Astrocyte (in vitro differentiated cells and primary cell): Measurements from ENCODE around the gene IFT88. TPM values are rescaled to one million over a fixed set of nuclear protein-coding genes. Genes with fewer than 3 reads are reported as not detected.

Source experiments
- DNase-seq: peaks from one replicate; pipeline ENCODE4 v3.0.0-alpha.2; 2010; ENCODE audit warnings: low read depth
- FAIRE-seq: peaks from 2 replicates; lab custom pipeline; 2011; peaks lifted over from hg19 to GRCh38; lab: Jason Lieb, UNC
- H2AFZ ChIP-seq: 2 replicates; pipeline ENCODE4 v1.6.0; 2012; ENCODE audit warnings: low read depth, low read length, inconsistent platforms
- H3K27ac ChIP-seq: 2 replicates; pipeline ENCODE4 v1.5.1; 2011; ENCODE audit warnings: low read depth, low read length, inconsistent platforms
- H3K27me3 ChIP-seq: 2 replicates; pipeline ENCODE4 v1.6.0; 2011; ENCODE audit warnings: low read length, inconsistent platforms; ENCODE audit not compliant: insufficient read depth
- H3K36me3 ChIP-seq: 2 replicates; pipeline ENCODE4 v1.5.1; 2011; ENCODE audit warnings: low read length, inconsistent platforms; ENCODE audit not compliant: insufficient read depth
- H3K4me1 ChIP-seq: 2 replicates; pipeline ENCODE4 v1.5.1; 2011; ENCODE audit warnings: low read length, inconsistent platforms; ENCODE audit not compliant: insufficient read depth
- H3K4me2 ChIP-seq: 2 replicates; pipeline ENCODE4 v1.6.0; 2012; ENCODE audit warnings: low read length, inconsistent platforms
- H3K4me3 ChIP-seq: 2 replicates; pipeline ENCODE4 v1.5.1; 2011; ENCODE audit warnings: low read depth, mild to moderate bottlenecking, low read length, inconsistent platforms; ENCODE audit not compliant: insufficient read depth
- H3K79me2 ChIP-seq: 2 replicates; pipeline ENCODE4 v1.6.0; 2012; ENCODE audit warnings: mild to moderate bottlenecking, low read length, inconsistent platforms; ENCODE audit not compliant: insufficient read depth
- H3K9ac ChIP-seq: 2 replicates; pipeline ENCODE4 v1.6.0; 2012; ENCODE audit warnings: mild to moderate bottlenecking, low read length, inconsistent platforms
- H3K9me3 ChIP-seq: 2 replicates; pipeline ENCODE4 v1.5.1; 2012; ENCODE audit warnings: low read depth, mild to moderate bottlenecking, low read length, inconsistent platforms; ENCODE audit not compliant: insufficient read depth
- H4K20me1 ChIP-seq: 2 replicates; pipeline ENCODE4 v1.6.0; 2012; ENCODE audit warnings: low read length, inconsistent platforms; ENCODE audit not compliant: insufficient read depth
- H3K27ac Mint-ChIP-seq: one replicate; pipeline ENCODE4 v1.8.0; 2021; ENCODE audit warnings: mild to moderate bottlenecking, mixed read lengths; ENCODE audit not compliant: unreplicated experiment
- H3K27me3 Mint-ChIP-seq: one replicate; pipeline ENCODE4 v1.8.0; 2021; ENCODE audit warnings: low read depth, mixed read lengths; ENCODE audit not compliant: unreplicated experiment
- H3K36me3 Mint-ChIP-seq: one replicate; pipeline ENCODE4 v1.8.0; 2021; ENCODE audit warnings: low read depth, mixed read lengths; ENCODE audit not compliant: unreplicated experiment
- H3K4me1 Mint-ChIP-seq: one replicate; pipeline ENCODE4 v1.8.0; 2021; ENCODE audit warnings: low read depth, mixed read lengths; ENCODE audit not compliant: unreplicated experiment
- H3K4me3 Mint-ChIP-seq: one replicate; pipeline ENCODE4 v1.8.0; 2021; ENCODE audit warnings: mild to moderate bottlenecking, moderate library complexity, mixed read lengths; ENCODE audit not compliant: unreplicated experiment
- H3K9me3 Mint-ChIP-seq: one replicate; pipeline ENCODE4 v1.8.0; 2021; ENCODE audit warnings: mild to moderate bottlenecking, mixed read lengths; ENCODE audit not compliant: unreplicated experiment
- CTCF ChIP-seq: IDR thresholded peaks from 2 replicates; pipeline ENCODE4 v1.5.1; 2011; ENCODE audit warnings: low read depth, mild to moderate bottlenecking, inconsistent platforms, low read length, moderate library complexity; ENCODE audit not compliant: insufficient read depth
- EZH2 ChIP-seq: IDR thresholded peaks from 2 replicates; pipeline ENCODE4 v1.6.1; 2012; ENCODE audit warnings: mild to moderate bottlenecking, low read length, inconsistent platforms; ENCODE audit not compliant: insufficient read depth
- total RNA-seq: library from RNA; stranded (reverse); gene quantifications from 2 replicates; pipeline ENCODE4 v1.2.1, GENCODE V29; 2021

The IFT88 gene
- total RNA-seq, 1 donor from 2014 or later = 7.6 TPM

GRCh38 chr13:20616059-20616797 lies 49.3 kb downstream of the IFT88 start:
- Mint-ChIP-seq H3K36me3 (no peaks in the 10 kb centered on the region), H3K4me1 (peaks cover 2% of the 10 kb centered on the region), H3K9me3 (no peaks in the 10 kb centered on the region), H3K27ac (no peak overlapping the region), H3K4me3 (no peak overlapping the region), H3K27me3 (no peaks in the 10 kb centered on the region)
- Histone ChIP-seq H3K9ac (no peak overlapping the region), H3K27me3 (no peaks in the 10 kb centered on the region), H3K27ac (peak overlapping the region; percentile 23), H3K9me3 (no peaks in the 10 kb centered on the region), H3K79me2 (no peaks in the 10 kb centered on the region), H2AFZ (no peak overlapping the region), H4K20me1 (no peaks in the 10 kb centered on the region), H3K4me3 (no peak overlapping the region), H3K36me3 (no peaks in the 10 kb centered on the region), H3K4me2 (no peak overlapping the region), H3K4me1 (no peaks in the 10 kb centered on the region)
- DNase-seq (peak; percentile 93), FAIRE-seq (peak; percentile 87)
- TF ChIP-seq EZH2 (no peak), CTCF (no peak)

- Mint-ChIP-seq H3K36me3 (peaks cover 5% of the 10 kb centered on the region), H3K27ac (no peak overlapping the region), H3K4me3 (no peak overlapping the region), H3K9me3 (peaks cover 15% of the 10 kb centered on the region), H3K4me1 (no peaks in the 10 kb centered on the region), H3K27me3 (no peaks in the 10 kb centered on the region)
- DNase-seq = no peak
- Histone ChIP-seq H3K27ac (no peak overlapping the region), H3K36me3 (no peaks in the 10 kb centered on the region), H3K79me2 (no peaks in the 10 kb centered on the region), H3K9ac (no peak overlapping the region), H3K27me3 (no peaks in the 10 kb centered on the region), H3K4me2 (no peak overlapping the region), H3K4me3 (no peak overlapping the region), H3K4me1 (no peaks in the 10 kb centered on the region), H3K9me3 (no peaks in the 10 kb centered on the region), H4K20me1 (no peaks in the 10 kb centered on the region), H2AFZ (no peak overlapping the region)
- FAIRE-seq = no peak
- TF ChIP-seq EZH2 = no peak
- TF ChIP-seq CTCF = no peak
Observed at GRCh38 chr13:20623000-20623399, 56.0 kb downstream of the IFT88 start.

- no peak overlapping the region for H3K4me3 ChIP-seq
- H3K9ac ChIP-seq = no peak overlapping the region
- no peak overlapping the region for H3K4me2 ChIP-seq
- H3K4me3 Mint-ChIP-seq = no peak overlapping the region
- H3K9me3 Mint-ChIP-seq = peaks cover 15% of the 10 kb centered on the region
- H3K4me1 ChIP-seq = no peaks in the 10 kb centered on the region
- H3K27me3 ChIP-seq = no peaks in the 10 kb centered on the region
- H3K27ac ChIP-seq = no peak overlapping the region
- H3K36me3 ChIP-seq = no peaks in the 10 kb centered on the region
- H3K36me3 Mint-ChIP-seq = peaks cover 5% of the 10 kb centered on the region
- no peaks in the 10 kb centered on the region for H4K20me1 ChIP-seq
- no peaks in the 10 kb centered on the region for H3K79me2 ChIP-seq
- H3K4me1 Mint-ChIP-seq = no peaks in the 10 kb centered on the region
- no peaks in the 10 kb centered on the region for H3K9me3 ChIP-seq
- TF ChIP-seq CTCF = no peak
- no peak for TF ChIP-seq EZH2
- no peak for FAIRE-seq
- DNase-seq = no peak
- no peaks in the 10 kb centered on the region for H3K27me3 Mint-ChIP-seq
- no peak overlapping the region for H3K27ac Mint-ChIP-seq
- H2AFZ ChIP-seq = no peak overlapping the region
Observed at GRCh38 chr13:20624213-20624612, 57.3 kb downstream of the IFT88 start.
